ENCODE measurements around the gene ATG101. TPM values are rescaled to one million over a fixed set of nuclear protein-coding genes. Genes with fewer than 3 reads are reported as not detected.

Gene ATG101
- total and polyA plus RNA-seq, 2 of the 13 experiments (the other 11 are each of a cell fraction or from before 2014, with no cell fraction given): 58.2 to 67.7 TPM

DNA sequence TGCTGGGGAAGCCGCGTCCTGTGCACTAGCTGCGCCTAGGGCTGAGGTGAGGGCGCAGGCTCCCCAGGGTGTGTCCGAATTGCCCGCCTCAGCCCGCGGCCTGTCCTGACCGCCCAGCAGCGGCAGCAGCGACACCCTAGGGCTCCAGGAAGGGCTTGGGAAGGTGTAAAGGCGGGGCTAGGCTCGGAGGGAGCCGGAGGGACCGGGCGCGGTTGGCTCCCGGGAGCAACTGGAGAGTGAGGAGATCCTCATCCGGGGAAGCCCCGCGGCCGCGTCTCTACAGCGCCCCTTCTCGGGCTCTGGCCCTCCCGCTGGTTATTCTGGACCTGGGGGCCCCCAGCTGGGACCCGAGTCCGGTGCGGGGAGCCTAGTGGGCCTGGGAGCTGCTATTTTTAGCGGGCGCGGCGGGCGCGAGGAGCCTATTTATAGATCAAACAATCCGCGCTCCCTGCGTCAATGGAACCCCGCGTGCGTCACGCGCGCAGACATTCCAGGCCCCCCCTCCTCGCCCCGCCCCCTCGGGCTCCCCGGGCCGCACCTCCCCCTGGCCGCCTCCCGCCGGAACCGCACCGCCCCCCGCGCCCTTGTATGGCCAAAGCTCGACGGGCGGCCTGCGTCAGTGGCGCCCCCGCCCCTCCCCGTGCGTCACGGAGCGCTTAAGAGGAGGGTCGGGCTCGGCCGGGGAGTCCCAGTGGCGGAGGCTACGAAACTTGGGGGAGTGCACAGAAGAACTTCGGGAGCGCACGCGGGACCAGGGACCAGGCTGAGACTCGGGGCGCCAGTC lies 18.8 kb upstream of the ATG101 start, which contains the start of gene NR4A1 (continued):
- TF ChIP-seq, protein P1, sequence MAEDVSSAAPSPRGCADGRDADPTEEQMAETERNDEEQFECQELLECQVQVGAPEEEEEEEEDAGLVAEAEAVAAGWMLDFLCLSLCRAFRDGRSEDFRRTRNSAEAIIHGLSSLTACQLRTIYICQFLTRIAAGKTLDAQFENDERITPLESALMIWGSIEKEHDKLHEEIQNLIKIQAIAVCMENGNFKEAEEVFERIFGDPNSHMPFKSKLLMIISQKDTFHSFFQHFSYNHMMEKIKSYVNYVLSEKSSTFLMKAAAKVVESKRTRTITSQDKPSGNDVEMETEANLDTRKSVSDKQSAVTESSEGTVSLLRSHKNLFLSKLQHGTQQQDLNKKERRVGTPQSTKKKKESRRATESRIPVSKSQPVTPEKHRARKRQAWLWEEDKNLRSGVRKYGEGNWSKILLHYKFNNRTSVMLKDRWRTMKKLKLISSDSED (CRISPR knock-in tag; IDR thresholded peaks at IDR 0.05): no peak
- no peak for TF ChIP-seq ZNF577 (CRISPR knock-in tag; IDR thresholded peaks at IDR 0.05; ENCODE audit: borderline replicate concordance, low read depth)
- TF ChIP-seq HCFC1 (IDR thresholded peaks at IDR 0.05; ENCODE audit: low read depth, low read length): no peak
- TF ChIP-seq ZNF232 (CRISPR knock-in tag; IDR thresholded peaks at IDR 0.05; ENCODE audit: borderline replicate concordance): peak; percentile 23; the same call in 1 of the 2 replicates
- no peak for TF ChIP-seq NFE2L2 (IDR thresholded peaks at IDR 0.05; ENCODE audit: low read length)
- TF ChIP-seq, protein P2, sequence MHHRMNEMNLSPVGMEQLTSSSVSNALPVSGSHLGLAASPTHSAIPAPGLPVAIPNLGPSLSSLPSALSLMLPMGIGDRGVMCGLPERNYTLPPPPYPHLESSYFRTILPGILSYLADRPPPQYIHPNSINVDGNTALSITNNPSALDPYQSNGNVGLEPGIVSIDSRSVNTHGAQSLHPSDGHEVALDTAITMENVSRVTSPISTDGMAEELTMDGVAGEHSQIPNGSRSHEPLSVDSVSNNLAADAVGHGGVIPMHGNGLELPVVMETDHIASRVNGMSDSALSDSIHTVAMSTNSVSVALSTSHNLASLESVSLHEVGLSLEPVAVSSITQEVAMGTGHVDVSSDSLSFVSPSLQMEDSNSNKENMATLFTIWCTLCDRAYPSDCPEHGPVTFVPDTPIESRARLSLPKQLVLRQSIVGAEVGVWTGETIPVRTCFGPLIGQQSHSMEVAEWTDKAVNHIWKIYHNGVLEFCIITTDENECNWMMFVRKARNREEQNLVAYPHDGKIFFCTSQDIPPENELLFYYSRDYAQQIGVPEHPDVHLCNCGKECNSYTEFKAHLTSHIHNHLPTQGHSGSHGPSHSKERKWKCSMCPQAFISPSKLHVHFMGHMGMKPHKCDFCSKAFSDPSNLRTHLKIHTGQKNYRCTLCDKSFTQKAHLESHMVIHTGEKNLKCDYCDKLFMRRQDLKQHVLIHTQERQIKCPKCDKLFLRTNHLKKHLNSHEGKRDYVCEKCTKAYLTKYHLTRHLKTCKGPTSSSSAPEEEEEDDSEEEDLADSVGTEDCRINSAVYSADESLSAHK (CRISPR knock-in tag; IDR thresholded peaks at IDR 0.05; ENCODE audit: borderline replicate concordance): no peak
- TF ChIP-seq CENPT (CRISPR knock-in tag; IDR thresholded peaks at IDR 0.05; ENCODE audit: low read depth): no peak
- TF ChIP-seq ZNF792 (CRISPR knock-in tag; IDR thresholded peaks at IDR 0.05): peak; percentile 39; the same call in 1 of the 2 replicates
- TF ChIP-seq REL (CRISPR knock-in tag; conservative IDR thresholded peaks at IDR 0.05): no peak
- peak; percentile 78 for TF ChIP-seq IKZF4 (CRISPR knock-in tag; IDR thresholded peaks at IDR 0.05; ENCODE audit: borderline replicate concordance, low read depth, not compliant biosample characterization)
- TF ChIP-seq ATF7-NPFF (CRISPR knock-in tag; IDR thresholded peaks at IDR 0.05; ENCODE audit: low read depth): peak; percentile 45; the same call in 1 of the 2 replicates
- TF ChIP-seq ZNF430 (CRISPR knock-in tag; IDR thresholded peaks at IDR 0.05): peak; percentile 26; the same call in 1 of the 2 replicates
- no peak for TF ChIP-seq ZBTB20 (CRISPR knock-in tag; IDR thresholded peaks at IDR 0.05; ENCODE audit: borderline replicate concordance, low read depth)
- peak; percentile 77 for TF ChIP-seq ESRRA (CRISPR knock-in tag; IDR thresholded peaks at IDR 0.05; ENCODE audit: low read depth)
- TF ChIP-seq SYNCRIP (IDR thresholded peaks at IDR 0.05; ENCODE audit: insufficient read depth, low read depth, low read length): no peak
- TF ChIP-seq, protein P3, sequence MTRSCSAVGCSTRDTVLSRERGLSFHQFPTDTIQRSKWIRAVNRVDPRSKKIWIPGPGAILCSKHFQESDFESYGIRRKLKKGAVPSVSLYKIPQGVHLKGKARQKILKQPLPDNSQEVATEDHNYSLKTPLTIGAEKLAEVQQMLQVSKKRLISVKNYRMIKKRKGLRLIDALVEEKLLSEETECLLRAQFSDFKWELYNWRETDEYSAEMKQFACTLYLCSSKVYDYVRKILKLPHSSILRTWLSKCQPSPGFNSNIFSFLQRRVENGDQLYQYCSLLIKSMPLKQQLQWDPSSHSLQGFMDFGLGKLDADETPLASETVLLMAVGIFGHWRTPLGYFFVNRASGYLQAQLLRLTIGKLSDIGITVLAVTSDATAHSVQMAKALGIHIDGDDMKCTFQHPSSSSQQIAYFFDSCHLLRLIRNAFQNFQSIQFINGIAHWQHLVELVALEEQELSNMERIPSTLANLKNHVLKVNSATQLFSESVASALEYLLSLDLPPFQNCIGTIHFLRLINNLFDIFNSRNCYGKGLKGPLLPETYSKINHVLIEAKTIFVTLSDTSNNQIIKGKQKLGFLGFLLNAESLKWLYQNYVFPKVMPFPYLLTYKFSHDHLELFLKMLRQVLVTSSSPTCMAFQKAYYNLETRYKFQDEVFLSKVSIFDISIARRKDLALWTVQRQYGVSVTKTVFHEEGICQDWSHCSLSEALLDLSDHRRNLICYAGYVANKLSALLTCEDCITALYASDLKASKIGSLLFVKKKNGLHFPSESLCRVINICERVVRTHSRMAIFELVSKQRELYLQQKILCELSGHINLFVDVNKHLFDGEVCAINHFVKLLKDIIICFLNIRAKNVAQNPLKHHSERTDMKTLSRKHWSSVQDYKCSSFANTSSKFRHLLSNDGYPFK (CRISPR knock-in tag; IDR thresholded peaks at IDR 0.05; ENCODE audit: borderline replicate concordance): 0 out of 2 replicates have a peak, but pooled peaks have one; percentile 44
- TF ChIP-seq SMC3 (IDR thresholded peaks at IDR 0.05; ENCODE audit: low read length): no peak
- peak; percentile 37; the same call in 1 of the 2 replicates for TF ChIP-seq ELF3 (CRISPR knock-in tag; IDR thresholded peaks at IDR 0.05)
- 0 out of 2 replicates have a peak, but pooled peaks have one; percentile 38 for TF ChIP-seq ZNF484 (CRISPR knock-in tag; IDR thresholded peaks at IDR 0.05; ENCODE audit: borderline replicate concordance, low read depth)

All from HepG2 (cell line).